Muscle of arm (tissue), 14 donors: Measurements from ENCODE around the gene DEPDC5. TPM values are rescaled to one million over a fixed set of nuclear protein-coding genes. Genes with fewer than 3 reads are reported as not detected.
"Not testable (repeated sequence)": the region's sequence is repeated elsewhere in the genome, so short reads cannot be mapped to it uniquely, and the experiment has no call there.

Experiments
- DNase-seq: peaks from one replicate; pipeline ENCODE4 v3.0.0-alpha.2; 2013
- long read RNA-seq, 11 donors: transcript quantifications; one replicate each; lab custom pipeline, GENCODE V29; 2026
- polyA plus RNA-seq, 12 donors: library from polyadenylated mRNA; unstranded; fragments of 120-200 nt; gene quantifications; one replicate each; pipeline ENCODE4 v1.2.1, GENCODE V29; 2013; ENCODE audit not compliant: insufficient read length in 12 of 12

The DEPDC5 gene
- 10 to 100 TPM in 4 of 12 donors, 1 to 10 TPM in 7, not detected in 1; 7.1 to 13.8 (median 9.3) TPM for polyA plus RNA-seq
- long read RNA-seq, donor 1, full-length matches to known transcripts, result 1 of 1 reads
- long read RNA-seq, donor 1, partial matches to known transcripts, result 0 of 1 reads
- long read RNA-seq, donor 1, other reads (novel, unspliced or antisense), result 0 of 1 reads
- long read RNA-seq, donor 2, partial matches to known transcripts, result 0 of 2 reads
- long read RNA-seq, donor 2, other reads (novel, unspliced or antisense), result 0 of 2 reads
- long read RNA-seq, donor 3, result 0 reads
- long read RNA-seq, donor 4, partial matches to known transcripts, result 0 of 1 reads
- long read RNA-seq, donor 4, other reads (novel, unspliced or antisense), result 0 of 1 reads
- long read RNA-seq, donor 5, result 0 reads
- long read RNA-seq, donor 6, result 0 reads
- long read RNA-seq, donor 7, result 0 reads
- long read RNA-seq, donor 8, result 0 reads
- long read RNA-seq, donor 9, partial matches to known transcripts, result 0 of 1 reads
- long read RNA-seq, donor 9, other reads (novel, unspliced or antisense), result 0 of 1 reads
- long read RNA-seq, donor 10, result 0 reads
- long read RNA-seq, donor 11, result 0 reads

- DNase-seq, result peak; percentile 96
These were observed at the start of gene DEPDC5 for GRCh38 chr22:31753634-31754501. Gene DEPDC5 (plus strand): TSS chr22:31754019. CDS start chr22:31754922, 903 bp downstream.

- DNase-seq, result no peak
These were observed 46.3 kb upstream of the DEPDC5 start for GRCh38 chr22:31707519-31707918.

- not testable (repeated sequence) for DNase-seq
These were observed 42.6 kb upstream of the DEPDC5 start for GRCh38 chr22:31711226-31711625.

- DNase-seq, result no peak
These were observed 38.6 kb upstream of the DEPDC5 start for GRCh38 chr22:31715147-31715778.

- DNase-seq, result no peak
These were observed 33.9 kb upstream of the DEPDC5 start for GRCh38 chr22:31719850-31720471.

GRCh38 chr22:31723723-31724122 lies 30.1 kb upstream of the DEPDC5 start:
- DNase-seq, result no peak

- no peak for DNase-seq
These were observed 27.1 kb upstream of the DEPDC5 start for GRCh38 chr22:31726692-31727091.

- DNase-seq, result no peak
These were observed 25.0 kb upstream of the DEPDC5 start for GRCh38 chr22:31728857-31729256.

GRCh38 chr22:31730344-31730711 lies 23.5 kb upstream of the DEPDC5 start:
- DNase-seq, result no peak

GRCh38 chr22:31732089-31732829 lies 21.6 kb upstream of the DEPDC5 start:
- no peak for DNase-seq

GRCh38 chr22:31733580-31734079 lies 20.2 kb upstream of the DEPDC5 start:
- no peak for DNase-seq

- no peak for DNase-seq
These were observed 19.3 kb upstream of the DEPDC5 start for GRCh38 chr22:31734512-31734911.

- no peak for DNase-seq
These were observed 17.4 kb upstream of the DEPDC5 start for GRCh38 chr22:31736458-31736857.

GRCh38 chr22:31737932-31738331 lies 15.9 kb upstream of the DEPDC5 start:
- DNase-seq, result no peak

- DNase-seq, result no peak
These were observed 15.3 kb upstream of the DEPDC5 start for GRCh38 chr22:31738566-31738965.

GRCh38 chr22:31739795-31740201 lies 14.0 kb upstream of the DEPDC5 start:
- DNase-seq, result no peak

GRCh38 chr22:31740314-31740713 lies 13.5 kb upstream of the DEPDC5 start:
- not testable (repeated sequence) for DNase-seq

GRCh38 chr22:31742115-31742514 lies 11.7 kb upstream of the DEPDC5 start:
- no peak for DNase-seq

- DNase-seq, result no peak
These were observed 11.1 kb upstream of the DEPDC5 start for GRCh38 chr22:31742682-31743081.

- DNase-seq, result no peak
These were observed 9.9 kb upstream of the DEPDC5 start for GRCh38 chr22:31743871-31744270.

- DNase-seq, result no peak
These were observed 6.4 kb upstream of the DEPDC5 start for GRCh38 chr22:31747441-31747840.
